Epithelial cell of proximal tubule (primary cell): ENCODE measurements around the gene ZNF329. TPM values are rescaled to one million over a fixed set of nuclear protein-coding genes. Genes with fewer than 3 reads are reported as not detected.

ENCODE experiments used
- DNase-seq: peaks from one replicate; pipeline ENCODE4 v3.0.0-alpha.2; 2011; ENCODE audit warnings: low read depth
- H3K4me3 ChIP-seq: 2 replicates; pipeline ENCODE4 v1.5.1; 2011; ENCODE audit warnings: low read depth, mild to moderate bottlenecking, low read length
- CTCF ChIP-seq: conservative IDR thresholded peaks from 2 replicates; pipeline ENCODE4 v1.5.1; 2012; ENCODE audit warnings: low read depth, mild to moderate bottlenecking, low read length
- total RNA-seq: library from RNA; depleted of rRNA; stranded (reverse); fragments of >200 nt; gene quantifications from 2 replicates; pipeline ENCODE4 v1.2.3, GENCODE V29; 2015

Gene ZNF329
- 4.1 and 7.1 TPM in 2 replicates for total RNA-seq

- DNase-seq, result no peak
- H3K4me3 ChIP-seq, result peak within 1 kb of the TSS; percentile 98
- TF ChIP-seq CTCF, result no peak
Observed at GRCh38 chr19:58150328-58150921, at the start of gene ZNF329. Gene ZNF329, minus strand, starts transcription at chr19:58150789. Its CDS starts 21,286 bp downstream, at chr19:58129503.

GRCh38 chr19:58196901-58197616, 46.5 kb upstream of the ZNF329 start:
- DNase-seq, result no peak
- no peak overlapping the region for H3K4me3 ChIP-seq
- TF ChIP-seq CTCF, result no peak

- DNase-seq, result no peak
- H3K4me3 ChIP-seq, result peak overlapping the region; percentile 90
- no peak for TF ChIP-seq CTCF
Observed at GRCh38 chr19:58183817-58184215, 33.2 kb upstream of the ZNF329 start.

GRCh38 chr19:58182989-58183816, 32.6 kb upstream of the ZNF329 start, which contains the start of gene ZNF274:
Gene ZNF274, plus strand, starts transcription at chr19:58183061. Its CDS starts 905 bp downstream, at chr19:58183966.
- DNase-seq, result no peak
- no peak for TF ChIP-seq CTCF

GRCh38 chr19:58182577-58182988, 32.0 kb upstream of the ZNF329 start:
- DNase-seq, result no peak
- H3K4me3 ChIP-seq, result peak overlapping the region; percentile 90
- TF ChIP-seq CTCF, result no peak

More at GRCh38 chr19:58182989-58183816, 32.6 kb upstream of the ZNF329 start, which contains the start of gene ZNF274:
- H3K4me3 ChIP-seq, result peak within 1 kb of the TSS; percentile 90

- TF ChIP-seq CTCF, result peak; percentile 56
- peak overlapping the region; percentile 90 for H3K4me3 ChIP-seq
- DNase-seq, result no peak
Observed at GRCh38 chr19:58181902-58182576, 31.4 kb upstream of the ZNF329 start.
